Epithelial cell of esophagus (primary cell): ENCODE results near the gene ARHGAP1.

ENCODE experiments used
- DNase-seq: peaks from one replicate; pipeline ENCODE4 v3.0.0; 2010; ENCODE audit warnings: low read depth
- H3K4me3 ChIP-seq: 2 replicates; pipeline ENCODE4 v1.5.1; 2011; ENCODE audit warnings: mild to moderate bottlenecking, low read length, control low read depth
- TF ChIP-seq, protein P1 (sequence below): IDR thresholded peaks from 2 replicates; pipeline ENCODE4 v1.5.1; 2011; ENCODE audit warnings: low read depth, mild to moderate bottlenecking, low read length, control low read depth, inconsistent platforms; ENCODE audit not compliant: insufficient read depth; ENCODE audit errors: missing control alignments

ARHGAP1 gene

DNA sequence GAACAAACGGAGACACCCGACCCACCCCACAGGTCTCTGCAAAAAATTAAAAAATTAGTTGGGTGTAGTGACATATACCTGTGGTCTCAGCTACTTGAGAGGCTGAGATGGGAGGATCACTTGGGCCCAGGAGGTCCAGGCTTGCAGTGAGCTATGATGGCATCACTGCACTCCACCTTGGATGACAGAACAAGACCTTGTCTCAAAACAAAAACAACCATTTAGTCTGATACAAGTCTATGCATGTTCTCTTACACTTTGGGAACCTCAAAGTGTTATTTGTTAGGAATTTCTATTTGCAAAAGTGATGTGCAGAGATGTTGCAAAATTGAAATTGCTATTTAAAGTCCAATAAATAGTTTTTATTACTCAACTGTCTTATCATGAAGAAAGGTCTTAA is 68.7 kb downstream of the ARHGAP1 start:
- TF ChIP-seq, protein P1, sequence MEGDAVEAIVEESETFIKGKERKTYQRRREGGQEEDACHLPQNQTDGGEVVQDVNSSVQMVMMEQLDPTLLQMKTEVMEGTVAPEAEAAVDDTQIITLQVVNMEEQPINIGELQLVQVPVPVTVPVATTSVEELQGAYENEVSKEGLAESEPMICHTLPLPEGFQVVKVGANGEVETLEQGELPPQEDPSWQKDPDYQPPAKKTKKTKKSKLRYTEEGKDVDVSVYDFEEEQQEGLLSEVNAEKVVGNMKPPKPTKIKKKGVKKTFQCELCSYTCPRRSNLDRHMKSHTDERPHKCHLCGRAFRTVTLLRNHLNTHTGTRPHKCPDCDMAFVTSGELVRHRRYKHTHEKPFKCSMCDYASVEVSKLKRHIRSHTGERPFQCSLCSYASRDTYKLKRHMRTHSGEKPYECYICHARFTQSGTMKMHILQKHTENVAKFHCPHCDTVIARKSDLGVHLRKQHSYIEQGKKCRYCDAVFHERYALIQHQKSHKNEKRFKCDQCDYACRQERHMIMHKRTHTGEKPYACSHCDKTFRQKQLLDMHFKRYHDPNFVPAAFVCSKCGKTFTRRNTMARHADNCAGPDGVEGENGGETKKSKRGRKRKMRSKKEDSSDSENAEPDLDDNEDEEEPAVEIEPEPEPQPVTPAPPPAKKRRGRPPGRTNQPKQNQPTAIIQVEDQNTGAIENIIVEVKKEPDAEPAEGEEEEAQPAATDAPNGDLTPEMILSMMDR = no peak
- DNase-seq = peak; percentile 77
- no peak overlapping the region for H3K4me3 ChIP-seq

DNA sequence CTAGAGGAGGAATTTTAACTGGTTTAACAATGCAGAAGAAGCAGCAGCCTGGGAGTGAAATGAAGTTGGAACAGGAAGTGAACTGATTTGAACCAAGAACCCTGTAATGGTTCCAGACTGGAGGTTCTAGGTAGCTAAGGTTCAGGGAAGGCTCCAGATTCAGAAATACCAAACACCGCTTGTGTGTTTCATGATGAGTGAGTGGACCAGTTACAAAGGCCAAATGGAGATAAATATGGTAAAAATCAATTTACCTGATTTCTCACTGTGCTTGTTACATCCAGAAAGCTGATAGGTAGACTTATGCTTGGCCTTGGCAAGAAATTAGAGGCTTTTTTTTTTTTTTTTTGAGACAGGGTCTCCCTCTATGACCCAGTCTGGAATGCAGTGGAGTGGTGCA is 70.2 kb downstream of the ARHGAP1 start:
- no peak for DNase-seq
- TF ChIP-seq, protein P1 = no peak
- no peak overlapping the region for H3K4me3 ChIP-seq

DNA sequence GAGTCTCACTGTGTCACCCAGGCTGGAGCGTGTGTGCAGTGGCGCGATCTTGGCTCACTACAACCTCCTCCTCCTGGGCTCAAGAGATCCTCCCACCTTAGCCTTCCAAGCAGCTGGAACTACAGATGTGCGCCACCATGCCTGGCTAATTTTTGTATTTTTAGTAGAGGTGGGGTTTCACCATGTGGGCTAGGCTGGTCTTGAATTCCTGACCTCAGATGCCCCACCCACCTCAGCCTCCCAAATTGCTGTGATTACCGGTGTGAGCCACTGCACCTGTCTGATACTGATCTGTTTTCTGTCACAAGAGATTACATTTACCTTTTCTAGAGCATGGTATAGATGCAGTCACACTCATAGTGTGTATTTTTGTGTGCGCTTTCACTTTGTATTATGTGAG is 71.5 kb downstream of the ARHGAP1 start:
- TF ChIP-seq, protein P1 = no peak
- no peak overlapping the region for H3K4me3 ChIP-seq
- DNase-seq = no peak
